ENCODE data around the gene NXN.
"Not testable (repeated sequence)": the region's sequence is repeated elsewhere in the genome, so short reads cannot be mapped to it uniquely, and the experiment has no call there.

Gene NXN

GRCh38 chr17:951325-952132 is 28.0 kb downstream of the NXN start:
- no peak for DNase-seq

GRCh38 chr17:949623-950303 is 29.8 kb downstream of the NXN start:
- DNase-seq = no peak

- DNase-seq = no peak
Observed at GRCh38 chr17:948284-948852, 31.2 kb downstream of the NXN start.

GRCh38 chr17:946510-947236 is 32.9 kb downstream of the NXN start:
- DNase-seq = no peak

- DNase-seq = no peak
Observed at GRCh38 chr17:945672-946071, 33.9 kb downstream of the NXN start.

- no peak for DNase-seq
Observed at GRCh38 chr17:944266-944826, 35.2 kb downstream of the NXN start.

- no peak for DNase-seq
Observed at GRCh38 chr17:935485-935884, 44.1 kb downstream of the NXN start.

GRCh38 chr17:933312-934073 is 46.1 kb downstream of the NXN start:
- no peak for DNase-seq

- DNase-seq = no peak
Observed at GRCh38 chr17:930258-930657, 49.3 kb downstream of the NXN start.

GRCh38 chr17:929586-929985 is 50.0 kb downstream of the NXN start:
- no peak for DNase-seq

- no peak for DNase-seq
Observed at GRCh38 chr17:927611-928461, 51.7 kb downstream of the NXN start.

- no peak for DNase-seq
Observed at GRCh38 chr17:925817-926216, 53.8 kb downstream of the NXN start.

GRCh38 chr17:924711-925475 is 54.7 kb downstream of the NXN start:
- no peak for DNase-seq

GRCh38 chr17:924306-924705 is 55.3 kb downstream of the NXN start:
- DNase-seq = not testable (repeated sequence)

- DNase-seq = no peak
Observed at GRCh38 chr17:923633-924032, 55.9 kb downstream of the NXN start.

GRCh38 chr17:921161-921560 is 58.4 kb downstream of the NXN start:
- no peak for DNase-seq

GRCh38 chr17:920190-920589 is 59.4 kb downstream of the NXN start:
- DNase-seq = no peak

- no peak for DNase-seq
Observed at GRCh38 chr17:917941-918740, 61.4 kb downstream of the NXN start.

- no peak for DNase-seq
Observed at GRCh38 chr17:917391-917811, 62.2 kb downstream of the NXN start.

- no peak for DNase-seq
Observed at GRCh38 chr17:916315-916714, 63.3 kb downstream of the NXN start.

Measured in CD4-positive, alpha-beta T cell treated with Interferon gamma for 1 hour (primary cell).